HG03175 (cell line): Measurements from ENCODE around the gene FRAT1.

Source experiments
- ATAC-seq: cut with Tn5 transposase; IDR thresholded peaks from one replicate; pipeline ENCODE4 v1.9.1; 2021; ENCODE audit warnings: mild to moderate bottlenecking, moderate library complexity; ENCODE audit not compliant: unreplicated experiment

Gene FRAT1

DNA sequence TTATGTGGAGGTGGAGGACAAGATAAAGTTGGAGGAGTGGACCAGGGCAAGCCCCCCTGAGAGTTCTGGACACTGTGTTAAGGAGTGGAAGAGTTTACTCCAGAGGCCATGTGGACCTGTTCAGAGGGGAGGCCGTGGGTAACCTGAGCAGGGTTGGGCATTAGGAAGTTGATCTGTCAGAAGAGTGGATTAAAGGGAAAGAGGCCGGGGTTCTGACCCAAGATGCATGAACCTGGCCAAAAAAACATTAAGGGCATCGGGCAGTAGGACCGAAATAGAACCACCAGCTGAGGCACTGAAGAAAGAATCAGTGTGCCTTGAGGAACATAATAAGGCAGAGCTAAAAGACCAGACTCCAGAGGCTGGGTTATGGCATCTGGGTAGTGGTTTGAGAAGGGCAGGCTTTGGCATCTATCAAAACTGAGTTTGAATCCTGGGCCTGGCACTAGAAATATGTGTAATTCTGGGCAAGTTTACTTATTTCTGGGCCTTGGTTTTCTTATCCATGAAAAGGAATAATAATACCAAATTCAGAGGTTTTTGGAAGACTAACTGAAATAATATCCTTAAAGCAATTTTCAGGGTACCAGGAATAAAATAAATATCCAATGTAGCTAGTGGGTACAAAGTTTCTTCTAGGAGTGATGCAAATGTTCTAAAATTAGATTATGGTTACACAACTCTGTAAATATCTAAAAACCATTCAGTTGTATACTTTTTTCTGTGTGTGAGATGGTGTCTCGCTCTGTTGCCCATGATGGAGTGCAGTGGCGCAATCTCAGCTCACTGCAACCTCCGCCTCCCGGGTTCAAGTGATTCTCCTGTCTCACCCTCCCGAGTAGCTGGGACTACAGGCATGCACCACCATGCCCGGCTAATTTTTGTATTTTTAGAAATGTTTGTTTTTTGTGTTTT is 10.9 kb upstream of the FRAT1 start:
- ATAC-seq, result no peak

DNA sequence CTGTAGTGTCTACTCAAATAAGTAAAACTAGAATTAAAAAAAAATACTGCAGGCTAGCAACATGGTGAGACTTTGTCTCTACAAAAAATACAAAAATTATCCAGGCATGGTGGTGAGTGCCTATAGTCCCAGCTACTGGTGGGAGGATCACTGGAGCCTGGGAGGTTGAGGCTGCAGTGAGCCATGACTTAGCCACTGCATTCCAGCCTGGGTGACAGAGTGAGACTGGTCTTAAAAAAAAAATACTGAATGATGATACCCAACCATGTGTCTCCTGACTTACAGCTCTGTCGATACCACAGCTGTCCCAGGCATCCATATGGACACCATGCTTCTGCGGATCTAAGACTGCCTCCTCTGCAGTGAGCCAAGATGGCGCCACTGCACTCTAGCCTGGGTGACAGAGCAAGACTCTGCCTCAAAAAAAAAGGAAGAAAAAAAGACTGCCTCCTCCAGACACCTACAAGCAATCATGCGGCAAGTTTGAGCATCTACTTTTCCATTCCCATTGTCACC is 7.9 kb upstream of the FRAT1 start:
- ATAC-seq, result no peak

DNA sequence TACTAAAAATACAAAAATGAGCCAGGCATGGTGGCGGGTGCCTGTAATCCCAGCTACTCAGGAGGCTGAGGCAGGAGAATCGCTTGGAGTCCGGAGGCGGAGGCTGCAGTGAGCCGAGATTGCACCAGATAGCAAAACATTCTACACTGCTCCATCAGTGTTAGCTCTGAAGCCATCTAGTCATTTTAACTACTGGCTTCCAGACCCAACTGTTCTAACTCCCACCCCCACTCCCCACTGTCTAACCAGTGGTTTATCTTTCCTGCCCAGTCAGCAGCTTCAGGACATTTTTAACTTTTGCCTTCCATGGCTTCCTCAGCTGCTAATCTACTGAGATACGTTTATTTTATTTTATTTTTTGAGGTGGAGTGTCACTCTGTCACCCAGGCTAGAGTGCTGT is 6.2 kb upstream of the FRAT1 start:
- ATAC-seq, result no peak

- no peak for ATAC-seq
Measured at GRCh38 chr10:97314671-97315070, 4.4 kb upstream of the FRAT1 start.

GRCh38 chr10:97319671-97320479 is 804 bp downstream of the FRAT1 start:
- peak; percentile 39 for ATAC-seq

DNA sequence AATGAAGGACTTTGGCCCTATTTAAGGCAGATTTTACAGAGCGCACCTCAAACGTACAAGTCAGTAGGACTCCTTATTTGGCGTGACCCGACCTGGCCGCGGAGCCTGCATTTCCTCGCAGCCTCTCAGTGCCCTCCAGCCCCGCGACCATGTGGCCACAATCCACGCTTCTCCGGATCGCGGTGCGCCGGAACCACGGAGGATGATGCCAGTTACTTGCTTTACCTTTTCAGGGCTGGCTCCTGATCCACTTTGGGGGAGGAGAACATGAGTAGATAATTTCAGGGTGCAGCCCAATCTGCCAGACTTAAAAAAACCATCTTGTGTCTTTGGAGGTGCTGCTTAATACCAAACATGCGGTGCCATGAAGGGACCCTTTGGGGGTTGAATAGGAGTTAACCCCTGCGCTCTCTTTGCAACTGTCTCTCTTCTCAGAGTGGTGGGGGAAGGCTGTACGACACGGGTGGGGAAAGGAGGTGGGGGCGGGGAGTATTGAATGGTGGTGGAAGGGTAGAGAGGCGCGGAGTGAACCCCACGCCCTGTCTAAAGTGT is 1.5 kb downstream of the FRAT1 start:
- no peak for ATAC-seq

DNA sequence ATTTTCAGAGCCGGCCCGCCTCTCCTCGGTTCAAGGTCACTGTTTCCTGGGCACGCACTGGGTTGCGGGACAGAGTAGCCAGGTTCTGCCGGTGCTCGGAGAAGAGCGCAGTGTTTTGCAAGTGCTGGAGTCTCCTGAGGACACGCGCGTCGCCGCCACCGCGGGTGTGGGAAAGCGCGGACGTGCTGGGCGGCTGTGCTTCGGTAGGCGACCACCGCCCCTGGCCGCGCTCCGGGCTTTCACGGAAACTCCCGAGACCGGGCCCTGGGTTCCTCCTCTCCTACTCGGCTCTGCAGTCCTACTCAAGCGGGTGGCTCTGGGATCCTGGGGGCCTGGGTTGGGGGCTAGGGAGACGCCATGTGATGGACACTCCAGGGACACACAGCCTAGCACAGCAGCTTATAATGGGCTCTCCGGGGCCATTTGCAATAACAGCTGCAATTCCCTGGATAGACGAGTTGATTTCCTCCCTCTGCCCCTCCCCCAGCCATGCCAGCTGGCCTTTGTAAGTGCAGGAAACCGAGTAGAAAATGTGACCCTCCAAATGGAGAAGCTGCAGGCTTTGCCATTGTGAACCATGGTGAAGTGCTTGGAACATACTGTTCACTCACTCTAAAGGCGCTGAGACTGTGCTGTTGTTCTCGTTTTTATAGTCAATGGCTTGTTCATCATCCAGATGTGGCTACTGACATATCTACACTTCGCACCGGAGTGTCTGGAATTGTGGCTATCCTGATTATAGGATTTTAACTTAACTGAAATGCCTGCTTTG is 2.1 kb downstream of the FRAT1 start:
- ATAC-seq, result no peak

- ATAC-seq, result no peak
Measured at GRCh38 chr10:97321804-97322190, 2.7 kb downstream of the FRAT1 start.

- ATAC-seq, result no peak
Measured at GRCh38 chr10:97323501-97323900, 4.4 kb downstream of the FRAT1 start.

DNA sequence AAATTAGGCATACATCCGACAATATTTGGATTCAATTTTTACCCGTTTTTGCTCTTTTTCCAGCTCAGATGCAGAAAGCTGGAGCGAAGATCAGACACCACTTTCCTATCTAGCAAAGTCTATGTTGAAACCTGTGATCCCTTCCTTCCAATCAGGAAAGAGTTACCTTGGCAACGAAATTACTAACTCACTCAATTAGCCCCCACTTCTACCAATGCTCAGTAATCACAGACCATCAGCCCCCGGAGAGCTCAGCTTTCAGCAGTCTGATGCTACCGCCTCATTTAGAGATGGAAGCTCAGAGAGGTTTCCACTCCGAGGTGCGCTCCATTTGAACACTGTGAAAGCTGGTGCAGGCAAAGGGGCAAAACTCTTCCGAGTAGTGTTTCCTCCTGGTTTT is 6.7 kb downstream of the FRAT1 start:
- no peak for ATAC-seq

- no peak for ATAC-seq
Measured at GRCh38 chr10:97327348-97328294, 8.6 kb downstream of the FRAT1 start.

DNA sequence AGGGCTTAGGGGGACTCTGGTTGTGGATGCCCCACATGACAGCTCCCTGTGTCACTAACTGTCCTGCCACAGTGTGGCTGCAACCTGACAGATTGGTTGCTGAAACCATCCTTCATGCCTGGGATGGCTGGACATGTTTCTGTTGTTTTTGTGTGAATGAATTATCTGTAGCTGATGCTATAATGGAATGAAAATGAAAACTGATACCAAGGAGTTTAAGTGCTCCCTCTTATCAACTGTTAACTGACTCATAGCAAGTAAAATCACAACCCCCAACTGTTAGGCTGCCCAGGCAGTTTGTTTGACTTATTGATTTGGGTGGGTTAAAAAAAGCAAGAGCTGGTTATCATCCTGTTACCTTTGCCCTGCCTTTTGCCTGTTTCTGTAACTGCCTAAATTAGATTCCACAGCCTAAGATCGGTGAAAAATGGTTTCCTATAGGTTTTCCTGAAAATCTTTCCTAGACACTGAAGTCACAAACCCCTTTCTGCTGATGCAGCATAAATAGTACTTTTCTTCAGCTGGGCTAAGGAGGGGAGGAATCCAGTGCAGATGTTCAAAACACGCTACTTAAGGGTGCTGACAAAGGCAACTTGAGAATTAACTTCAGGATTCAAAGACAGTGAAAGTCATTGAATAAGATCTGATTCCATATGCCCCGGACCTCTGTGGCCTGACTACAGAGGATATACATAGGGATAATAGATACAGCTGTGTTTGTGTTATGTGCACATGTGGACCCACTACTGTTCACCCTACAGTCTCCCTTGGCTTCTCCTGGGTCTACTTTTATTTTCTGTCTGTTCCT is 9.8 kb downstream of the FRAT1 start:
- no peak for ATAC-seq

DNA sequence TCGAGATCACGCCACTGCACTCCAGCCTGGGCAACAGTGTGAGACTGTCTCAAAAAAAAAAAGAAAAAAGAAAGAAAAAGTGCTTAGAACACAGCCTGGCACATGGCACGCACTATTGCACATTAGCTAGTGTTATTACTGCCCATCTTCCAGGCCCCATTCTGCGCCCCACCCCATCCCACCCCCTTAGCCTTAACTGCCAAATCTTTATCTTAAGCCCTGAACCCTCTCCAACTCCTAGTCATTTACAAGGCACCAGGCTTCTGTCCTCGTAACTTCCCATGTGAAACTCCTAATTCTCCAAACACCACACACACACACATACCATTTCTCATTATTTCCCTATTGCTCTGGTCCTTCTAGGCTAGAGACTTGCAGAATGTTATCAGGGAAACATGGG is 10.7 kb downstream of the FRAT1 start:
- ATAC-seq, result no peak

GRCh38 chr10:97331153-97331703 is 12.2 kb downstream of the FRAT1 start:
- no peak for ATAC-seq

- ATAC-seq, result no peak
Measured at GRCh38 chr10:97332591-97333350, 13.7 kb downstream of the FRAT1 start.

DNA sequence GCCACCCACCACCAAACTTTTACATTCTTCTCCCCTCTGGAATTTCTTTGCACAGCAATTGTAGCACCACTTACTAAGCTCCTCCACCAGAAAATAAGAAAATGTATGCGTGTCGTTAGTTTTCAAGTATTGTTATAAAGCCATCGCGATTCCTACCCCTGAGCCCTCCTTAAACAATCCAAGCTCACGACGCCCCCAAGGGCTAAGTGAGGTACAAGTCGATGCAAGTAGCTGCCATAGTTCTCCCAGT is 14.2 kb downstream of the FRAT1 start:
- no peak for ATAC-seq

DNA sequence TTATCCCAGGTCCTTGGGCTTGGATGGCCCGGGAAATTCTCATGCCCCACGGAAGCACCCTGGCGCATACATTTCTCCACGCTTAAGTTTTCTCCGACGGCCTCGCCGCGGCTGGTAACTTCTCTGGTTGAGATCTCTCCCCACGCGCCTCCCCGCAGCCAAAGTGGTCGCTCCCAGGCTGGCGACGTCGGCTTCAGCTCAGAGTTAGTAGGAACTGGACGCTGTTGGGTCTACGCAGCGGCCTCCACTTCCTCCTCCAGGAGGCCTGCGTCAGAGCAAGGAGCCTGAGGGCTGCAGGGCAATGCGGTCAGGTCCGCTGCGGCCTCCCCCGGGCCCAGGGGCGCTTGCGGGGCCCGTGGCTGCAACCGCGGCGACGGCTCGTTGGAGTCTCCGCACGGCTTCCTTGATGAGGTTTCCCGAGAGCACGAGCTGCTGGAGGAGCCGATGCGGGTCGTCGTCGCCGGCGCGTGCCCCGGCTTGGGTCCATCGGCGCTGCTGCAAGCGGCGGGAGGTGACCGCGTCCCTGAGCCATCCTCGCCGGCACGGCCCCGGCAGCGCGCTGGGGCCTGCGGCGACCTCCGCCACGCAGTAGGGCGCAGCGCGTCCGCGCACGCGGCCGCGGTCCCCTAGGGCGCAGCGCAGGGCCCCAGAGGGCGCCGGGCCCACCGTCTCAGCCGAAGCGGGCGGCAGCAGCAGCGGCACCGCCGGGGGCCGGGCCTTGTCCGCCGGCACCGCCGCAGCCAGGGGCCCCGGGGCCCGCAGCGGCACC is 14.7 kb downstream of the FRAT1 start:
- peak; percentile 22 for ATAC-seq
